GM19193 (cell line): ENCODE data around the gene C10orf62.

Source experiments
- POLR2A ChIP-seq: IDR thresholded peaks from 4 replicates; pipeline ENCODE4 v1.6.1; 2011; ENCODE audit not compliant: insufficient read depth, insufficient read length; ENCODE audit errors: extremely low read depth

The C10orf62 gene

DNA sequence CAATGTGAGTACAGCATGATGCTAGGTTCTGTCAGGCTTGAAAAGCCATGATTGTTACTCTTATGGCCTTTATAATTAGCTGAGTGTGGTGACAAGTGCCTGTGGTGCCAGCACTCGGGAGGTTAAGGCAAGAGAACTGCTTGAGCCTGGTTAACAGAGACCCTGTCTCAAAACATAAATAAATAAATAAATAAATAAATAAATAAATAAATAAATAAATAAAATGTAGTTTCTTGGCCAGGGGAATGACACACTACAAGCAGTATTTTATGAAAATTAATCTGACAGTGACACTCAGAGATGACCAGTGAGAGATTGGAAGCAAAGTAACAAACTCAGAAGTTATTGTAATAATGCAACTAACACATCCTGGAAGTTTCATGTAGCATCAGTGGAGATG is 46.1 kb downstream of the C10orf62 start:
- TF ChIP-seq POLR2A: no peak

DNA sequence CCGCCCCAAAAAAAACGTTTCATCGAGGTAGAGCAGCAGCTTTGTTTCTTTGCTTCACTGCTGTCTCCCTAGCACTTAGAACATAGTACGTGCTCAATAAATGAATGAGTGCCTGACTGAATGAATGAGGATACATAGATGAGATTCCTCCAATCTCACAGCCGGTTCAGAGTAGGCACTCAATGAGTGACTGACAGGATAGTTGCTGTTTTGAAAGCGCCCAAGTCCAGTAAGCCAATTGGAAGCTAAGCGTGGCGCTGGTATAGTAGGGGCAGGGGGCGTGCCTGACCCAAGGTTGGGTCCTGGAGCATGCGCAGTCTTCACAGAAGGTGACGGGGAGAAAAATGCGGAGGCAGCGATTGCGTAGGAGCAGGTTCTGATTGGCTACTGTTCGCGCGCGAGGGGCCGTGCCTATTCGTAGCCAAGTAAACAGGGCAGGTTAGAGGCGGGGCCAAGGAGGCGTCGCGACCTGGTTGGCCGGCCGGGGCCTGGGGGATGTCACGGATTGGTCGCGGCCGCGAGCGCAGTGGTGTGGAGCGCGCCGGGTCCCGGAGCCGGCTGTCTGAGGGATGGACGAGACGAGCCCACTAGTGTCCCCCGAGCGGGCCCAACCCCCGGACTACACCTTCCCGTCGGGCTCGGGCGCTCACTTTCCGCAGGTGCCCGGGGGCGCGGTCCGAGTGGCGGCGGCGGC is 50.8 kb downstream of the C10orf62 start, which contains the start of gene PI4K2A:
Gene PI4K2A (plus strand): TSS at position 498 of the 694 bp plus-strand sequence. CDS start 72 bp downstream, at position 570.
- TF ChIP-seq POLR2A: peak; percentile 63
